ENCODE data around the gene TCERG1L.

TCERG1L gene

DNA sequence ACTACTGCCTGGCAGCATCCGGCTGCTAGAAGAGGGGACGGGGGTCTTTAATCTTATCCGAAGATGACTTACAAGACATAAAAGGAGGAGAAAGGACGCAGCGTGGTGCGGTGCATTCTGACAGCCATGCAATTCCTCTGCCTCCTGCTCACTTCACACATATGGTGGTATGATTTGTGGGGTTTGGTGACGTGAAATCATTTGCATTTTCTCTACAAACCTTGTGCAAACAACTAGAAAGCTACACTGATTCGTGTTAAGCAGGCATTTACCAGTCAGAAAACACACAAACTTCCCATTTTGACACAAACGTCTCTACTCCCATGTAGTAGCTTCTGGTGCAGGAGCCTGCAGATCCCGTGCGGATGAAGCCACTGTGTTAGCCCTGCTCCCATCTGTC lies 6.8 kb upstream of the TCERG1L start:
- POLR2A ChIA-PET = no interaction called here
- no peak overlapping the region for H3K4me3 ChIP-seq (ENCODE audit: low read depth, low read length)
- CTCF ChIA-PET = no interaction called here
- DNase-seq (ENCODE audit: low read depth, low spot score) = no peak
- TF ChIP-seq, protein P1, sequence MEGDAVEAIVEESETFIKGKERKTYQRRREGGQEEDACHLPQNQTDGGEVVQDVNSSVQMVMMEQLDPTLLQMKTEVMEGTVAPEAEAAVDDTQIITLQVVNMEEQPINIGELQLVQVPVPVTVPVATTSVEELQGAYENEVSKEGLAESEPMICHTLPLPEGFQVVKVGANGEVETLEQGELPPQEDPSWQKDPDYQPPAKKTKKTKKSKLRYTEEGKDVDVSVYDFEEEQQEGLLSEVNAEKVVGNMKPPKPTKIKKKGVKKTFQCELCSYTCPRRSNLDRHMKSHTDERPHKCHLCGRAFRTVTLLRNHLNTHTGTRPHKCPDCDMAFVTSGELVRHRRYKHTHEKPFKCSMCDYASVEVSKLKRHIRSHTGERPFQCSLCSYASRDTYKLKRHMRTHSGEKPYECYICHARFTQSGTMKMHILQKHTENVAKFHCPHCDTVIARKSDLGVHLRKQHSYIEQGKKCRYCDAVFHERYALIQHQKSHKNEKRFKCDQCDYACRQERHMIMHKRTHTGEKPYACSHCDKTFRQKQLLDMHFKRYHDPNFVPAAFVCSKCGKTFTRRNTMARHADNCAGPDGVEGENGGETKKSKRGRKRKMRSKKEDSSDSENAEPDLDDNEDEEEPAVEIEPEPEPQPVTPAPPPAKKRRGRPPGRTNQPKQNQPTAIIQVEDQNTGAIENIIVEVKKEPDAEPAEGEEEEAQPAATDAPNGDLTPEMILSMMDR (IDR thresholded peaks at IDR 0.05; ENCODE audit: insufficient read depth, low read length, missing control alignments) = no peak

- TF ChIP-seq, protein P1 (IDR thresholded peaks at IDR 0.05; ENCODE audit: insufficient read depth, low read length, missing control alignments) = no peak
- ChIA-PET CTCF (no interaction called here), POLR2A (no interaction called here)
- H3K4me3 ChIP-seq (ENCODE audit: low read depth, low read length) = no peak overlapping the region
- no peak for DNase-seq (ENCODE audit: low read depth, low spot score)
Observed at GRCh38 chr10:131316321-131317075, 5.0 kb upstream of the TCERG1L start.

GRCh38 chr10:131315344-131315743 lies 3.8 kb upstream of the TCERG1L start:
- H3K4me3 ChIP-seq (ENCODE audit: low read depth, low read length) = no peak overlapping the region
- CTCF ChIA-PET = no interaction called here
- TF ChIP-seq, protein P1 (IDR thresholded peaks at IDR 0.05; ENCODE audit: insufficient read depth, low read length, missing control alignments) = no peak
- DNase-seq (ENCODE audit: low read depth, low spot score) = no peak
- POLR2A ChIA-PET = no interaction called here

- no peak for DNase-seq (ENCODE audit: low read depth, low spot score)
- H3K4me3 ChIP-seq (ENCODE audit: low read depth, low read length) = no peak overlapping the region
- TF ChIP-seq, protein P1 (IDR thresholded peaks at IDR 0.05; ENCODE audit: insufficient read depth, low read length, missing control alignments) = no peak
- ChIA-PET POLR2A (no interaction called here), CTCF (no interaction called here)
Observed at GRCh38 chr10:131314799-131315198, 3.3 kb upstream of the TCERG1L start.

DNA sequence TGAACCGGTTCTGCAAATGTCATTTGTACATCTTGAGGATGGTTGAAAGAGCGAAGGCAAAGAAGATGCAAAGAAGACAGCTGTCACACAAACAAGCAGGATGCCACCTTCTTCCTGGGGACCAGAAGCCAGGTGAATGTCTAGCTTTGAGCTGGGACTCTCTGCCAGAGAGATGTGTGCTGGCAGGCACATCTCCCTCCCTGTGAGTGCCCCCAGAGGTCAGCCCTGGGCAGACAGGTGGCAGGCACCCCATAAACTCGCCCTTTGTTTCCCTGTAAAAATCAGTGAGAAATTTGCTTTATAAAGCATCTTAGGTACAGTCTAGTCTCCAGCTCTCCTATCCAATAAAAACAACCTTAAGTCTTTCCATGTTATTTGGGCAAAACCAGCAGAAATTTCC lies 2.6 kb upstream of the TCERG1L start:
- ChIA-PET CTCF (no interaction called here), POLR2A (no interaction called here)

GRCh38 chr10:131313377-131313776 lies 1.9 kb upstream of the TCERG1L start:
- DNase-seq (ENCODE audit: low read depth, low spot score) = no peak
- TF ChIP-seq, protein P1 (IDR thresholded peaks at IDR 0.05; ENCODE audit: insufficient read depth, low read length, missing control alignments) = no peak
- ChIA-PET CTCF (no interaction called here), POLR2A (no interaction called here)
- no peak overlapping the region for H3K4me3 ChIP-seq (ENCODE audit: low read depth, low read length)

More for the DNA sequence above, 2.6 kb upstream of the TCERG1L start:
- H3K4me3 ChIP-seq (ENCODE audit: low read depth, low read length) = no peak overlapping the region
- TF ChIP-seq, protein P1 (IDR thresholded peaks at IDR 0.05; ENCODE audit: insufficient read depth, low read length, missing control alignments) = no peak
- no peak for DNase-seq (ENCODE audit: low read depth, low spot score)

Data from AG04449 (cell line).